Prostate gland (tissue), 2 donors: ENCODE results near the gene SCML2. TPM values are rescaled to one million over a fixed set of nuclear protein-coding genes. Genes with fewer than 3 reads are reported as not detected.
A peak's percentile ranks its signal among the peaks of the same experiment; 100 is the strongest.

Experiments used
- DNase-seq: peaks from one replicate; pipeline ENCODE4 v3.0.0-alpha.2; 2019; ENCODE audit warnings: low spot score
- H3K27ac ChIP-seq, 2 donors: fragments of 200-600 bp; sonication (generic); 2 replicates each; pipeline ENCODE4 v1.5.1; 2017 to 2019
- H3K27me3 ChIP-seq: fragments of 200-600 bp; sonication (generic); replicated peaks from 2 replicates; pipeline ENCODE4 v1.5.1; 2019; ENCODE audit not compliant: insufficient read depth
- H3K36me3 ChIP-seq, 2 donors: fragments of 200-600 bp; sonication (generic); 1 replicate in 1 of 2; 2 replicates in 1 of 2; pipeline versions ENCODE4 v1.5.1 to v1.8.1; 2017 to 2019
- H3K4me1 ChIP-seq: fragments of 200-600 bp; sonication (generic); replicated peaks from 2 replicates; pipeline ENCODE4 v1.5.1; 2019
- H3K4me3 ChIP-seq, 2 donors: fragments of 200-600 bp; sonication (generic); 2 replicates each; pipeline ENCODE4 v1.5.1; 2017 to 2019
- H3K9me3 ChIP-seq: fragments of 200-600 bp; sonication (generic); 2 replicates; pipeline ENCODE4 v1.5.1; 2017
- POLR2A ChIP-seq: fragments of 450-650 bp; IDR thresholded peaks from one replicate; pipeline ENCODE4 v1.6.1; 2016; ENCODE audit warnings: antibody characterized with exemption, mild to moderate bottlenecking
- POLR2AphosphoS5 ChIP-seq: sonication (generic); formaldehyde crosslinking; IDR thresholded peaks from one replicate; pipeline ENCODE4 v1.6.1; 2017; ENCODE audit warnings: antibody characterized with exemption
- WGBS: methylation state at CpG from one replicate; pipeline ENCODE4 v1.1.5; 2018; 5-methylcytosine and 5-hydroxymethylcytosine counted together
- intact Hi-C: fragments of 100-400 bp; cut with DNase I; formaldehyde crosslinking; loops from one replicate; pipeline ENCODE4 v1.14.2; 2022
- total RNA-seq, 2 donors: library from RNA; depleted of rRNA; stranded (reverse); fragments of >200 nt; gene quantifications; one replicate each; pipeline ENCODE4 v1.1.0, GENCODE V29; 2016
- TF ChIP-seq, protein P1 (sequence below), 4 experiments: fragments of 200-600 bp in 2 of 4; fragments of 450-650 bp in 2 of 4; sonication (generic) in 2 of 4; IDR thresholded peaks; 1 replicate in 3 of 4; 2 replicates in 1 of 4; pipeline ENCODE4 v1.5.1; 2016 to 2019; ENCODE audit warnings: antibody characterized with exemption in 4 of 4, mild to moderate bottlenecking in 2 of 4, moderate library complexity in 2 of 4

SCML2 gene
- 10 to 100 TPM in 1 of 2 donors, under 1 TPM in 1; 0.36 to 10.6 TPM for total RNA-seq

DNA sequence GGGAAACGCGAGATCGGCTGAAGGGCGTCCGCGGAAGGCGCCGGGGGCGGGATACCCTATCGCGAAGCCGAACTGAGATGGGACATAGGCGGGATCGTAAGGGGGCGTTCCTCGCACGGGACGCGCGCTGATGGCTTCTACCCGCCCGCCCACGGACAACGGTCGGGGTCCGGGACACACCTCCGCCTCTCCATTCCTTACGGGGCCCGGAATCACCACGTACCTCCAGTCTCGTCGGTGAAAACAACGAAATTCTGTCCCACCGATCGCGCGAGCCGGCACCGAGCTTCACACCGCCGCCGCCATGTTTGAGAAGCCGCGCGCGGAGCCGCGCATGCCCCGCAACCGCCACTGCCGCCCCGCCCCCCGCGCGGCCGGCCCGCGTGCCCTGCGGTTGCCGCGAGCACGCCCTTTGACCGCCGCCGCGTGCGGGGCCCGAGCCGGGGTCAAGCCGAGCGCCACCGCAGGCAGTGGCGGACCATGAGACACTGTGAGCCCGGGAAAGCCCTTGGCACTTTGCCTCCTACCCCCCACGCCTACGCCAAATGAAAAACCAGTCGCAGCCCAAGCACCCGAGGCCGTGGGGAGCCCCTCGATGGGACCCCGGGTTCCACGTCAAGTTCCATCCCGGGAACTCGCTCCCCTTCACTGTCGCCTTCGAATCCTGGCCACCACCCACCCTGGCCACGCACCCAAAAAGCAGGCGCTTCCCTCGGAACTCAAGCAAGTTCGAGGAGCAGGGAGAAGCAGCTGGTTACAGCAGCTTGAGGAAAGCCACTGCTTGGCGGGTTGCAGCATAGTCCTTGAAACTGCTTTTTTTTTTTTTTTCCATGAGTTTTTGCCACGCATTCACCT, at the start of gene SCML2:
Gene SCML2 (minus strand): TSS at position 320 of the 855 bp plus-strand sequence. CDS start 20,617 bp downstream, outside the sequence.
- Histone ChIP-seq H3K27ac (peak within 1 kb of the TSS in 1 of 2 donors; percentile 33), H3K36me3 (no peaks in the 10 kb centered on the region), H3K4me3 (peak within 1 kb of the TSS; percentile 37 to 44), H3K4me1 (no peaks in the 10 kb centered on the region), H3K27me3 (no peaks in the 10 kb centered on the region), H3K9me3 (no peaks in the 10 kb centered on the region)
- no peak for TF ChIP-seq POLR2AphosphoS5
- TF ChIP-seq, protein P1, sequence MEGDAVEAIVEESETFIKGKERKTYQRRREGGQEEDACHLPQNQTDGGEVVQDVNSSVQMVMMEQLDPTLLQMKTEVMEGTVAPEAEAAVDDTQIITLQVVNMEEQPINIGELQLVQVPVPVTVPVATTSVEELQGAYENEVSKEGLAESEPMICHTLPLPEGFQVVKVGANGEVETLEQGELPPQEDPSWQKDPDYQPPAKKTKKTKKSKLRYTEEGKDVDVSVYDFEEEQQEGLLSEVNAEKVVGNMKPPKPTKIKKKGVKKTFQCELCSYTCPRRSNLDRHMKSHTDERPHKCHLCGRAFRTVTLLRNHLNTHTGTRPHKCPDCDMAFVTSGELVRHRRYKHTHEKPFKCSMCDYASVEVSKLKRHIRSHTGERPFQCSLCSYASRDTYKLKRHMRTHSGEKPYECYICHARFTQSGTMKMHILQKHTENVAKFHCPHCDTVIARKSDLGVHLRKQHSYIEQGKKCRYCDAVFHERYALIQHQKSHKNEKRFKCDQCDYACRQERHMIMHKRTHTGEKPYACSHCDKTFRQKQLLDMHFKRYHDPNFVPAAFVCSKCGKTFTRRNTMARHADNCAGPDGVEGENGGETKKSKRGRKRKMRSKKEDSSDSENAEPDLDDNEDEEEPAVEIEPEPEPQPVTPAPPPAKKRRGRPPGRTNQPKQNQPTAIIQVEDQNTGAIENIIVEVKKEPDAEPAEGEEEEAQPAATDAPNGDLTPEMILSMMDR (IDR thresholded peaks at IDR 0.05), result no peak
- no peak for TF ChIP-seq POLR2A
- DNase-seq, result peak; percentile 7
- WGBS, result 2% methylated on average over 32 of the region's 92 CpGs
- intact Hi-C loops, result no loop called here

DNA sequence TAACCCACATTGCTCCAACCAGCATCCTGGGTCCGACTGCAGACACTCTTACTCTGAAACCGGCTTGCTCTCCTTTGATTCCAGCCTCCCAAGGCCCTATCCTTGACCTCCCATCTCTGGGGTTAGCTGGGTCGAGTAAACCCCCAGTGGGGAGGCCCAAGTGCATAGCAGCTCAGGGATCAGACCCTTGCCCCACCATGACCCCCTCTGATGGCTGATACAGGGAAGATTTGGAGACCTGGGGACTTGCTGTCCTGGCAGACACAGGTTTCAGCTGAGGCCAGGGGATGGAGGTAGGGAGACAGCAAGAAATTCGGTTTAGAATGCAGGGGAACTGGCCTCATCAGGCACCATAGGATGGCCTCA, 47.3 kb upstream of the SCML2 start:
- intact Hi-C loops, result no loop called here
- 75% methylated on average over 1 of the region's 4 CpGs for WGBS

DNA sequence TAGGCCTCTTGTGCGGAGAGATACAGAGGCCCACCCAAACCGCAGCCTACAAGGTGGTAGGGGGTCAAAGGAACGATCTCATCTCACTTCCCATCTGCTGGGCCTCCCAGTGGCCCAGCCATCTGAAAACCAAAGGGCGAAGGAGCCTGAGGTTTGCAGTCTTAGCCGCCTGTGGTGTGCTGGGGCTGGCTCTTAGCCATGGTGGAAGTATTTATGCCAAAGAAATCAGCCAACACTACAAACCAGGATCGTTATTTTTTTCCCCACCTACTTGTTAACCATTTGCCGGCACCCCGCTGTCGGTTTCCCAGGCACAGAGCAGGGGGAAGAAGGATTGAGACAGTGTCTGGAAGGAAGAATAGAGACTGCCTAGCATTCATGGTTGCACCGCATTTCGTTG, 40.0 kb upstream of the SCML2 start:
- Histone ChIP-seq H3K36me3 (no peaks in the 10 kb centered on the region), H3K4me3 (no peak overlapping the region), H3K9me3 (no peaks in the 10 kb centered on the region), H3K4me1 (no peaks in the 10 kb centered on the region), H3K27ac (no peak overlapping the region), H3K27me3 (no peaks in the 10 kb centered on the region)
- TF ChIP-seq POLR2AphosphoS5 (no peak), POLR2A (no peak)
- TF ChIP-seq, protein P1 (IDR thresholded peaks at IDR 0.05), result no peak
- DNase-seq, result no peak
- 48% methylated on average over 11 of the region's 11 CpGs for WGBS
- intact Hi-C loops, result loop anchor here (5.0 kb wide), 2 partner anchors 503 to 938 kb away; no protein-coding TSS in a partner anchor

More for the DNA sequence above, 47.3 kb upstream of the SCML2 start:
- Histone ChIP-seq H3K36me3 (no peaks in the 10 kb centered on the region), H3K9me3 (no peaks in the 10 kb centered on the region), H3K27me3 (no peaks in the 10 kb centered on the region), H3K4me1 (no peaks in the 10 kb centered on the region), H3K27ac (no peak overlapping the region), H3K4me3 (no peak overlapping the region)
- TF ChIP-seq, protein P1 (IDR thresholded peaks at IDR 0.05), result no peak
- no peak for DNase-seq

DNA sequence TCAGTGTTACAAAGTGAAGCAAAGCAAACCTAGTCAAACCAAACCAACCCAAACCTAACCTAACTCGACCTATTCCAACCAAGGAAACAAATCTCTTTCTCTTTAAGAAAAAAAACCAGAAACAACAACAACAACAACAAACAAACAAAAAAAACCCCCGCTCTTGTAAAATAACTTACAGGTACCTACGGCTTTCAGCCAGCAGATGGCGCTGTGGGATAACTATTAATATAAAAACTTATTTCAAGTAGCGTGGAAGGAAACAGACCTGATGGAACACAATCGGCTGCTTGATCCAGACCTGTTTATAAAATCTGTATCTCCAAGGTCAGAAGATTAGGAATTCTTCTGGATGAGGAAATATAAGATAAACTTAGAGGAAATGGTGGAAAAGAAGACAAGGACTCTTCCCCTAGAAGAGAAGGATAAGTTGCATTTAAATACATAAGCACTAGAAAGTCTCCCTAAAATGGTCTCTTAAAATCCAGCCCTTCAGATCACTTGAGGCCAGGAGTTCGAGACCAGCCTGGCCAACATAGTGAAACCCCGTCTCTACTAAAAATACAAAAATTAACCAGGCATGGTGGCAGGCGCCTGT, 36.6 kb upstream of the SCML2 start:
- 26% methylated on average over 9 of the region's 9 CpGs for WGBS
- Histone ChIP-seq H3K27me3 (no peaks in the 10 kb centered on the region), H3K4me1 (no peaks in the 10 kb centered on the region), H3K36me3 (no peaks in the 10 kb centered on the region), H3K4me3 (no peak overlapping the region), H3K9me3 (no peaks in the 10 kb centered on the region), H3K27ac (no peak overlapping the region)
- intact Hi-C loops, result loop anchor here (5.0 kb wide), 2 partner anchors 506 to 941 kb away; no protein-coding TSS in a partner anchor
- TF ChIP-seq POLR2AphosphoS5 (peak; percentile 12), POLR2A (no peak)
- TF ChIP-seq, protein P1 (IDR thresholded peaks at IDR 0.05), result peak; percentile 54 to 73 (median 65)
- peak; percentile 53 for DNase-seq
